DOHH2 (cell line): ENCODE results near the gene CAB39.

ENCODE experiments used
- H3F3A ChIP-seq: fragments of 200-600 bp; sonication (generic), shearing (Covaris generic); 2 replicates; pipeline ENCODE4 v1.6.0; 2016; ENCODE audit warnings: antibody characterized with exemption, mild to moderate bottlenecking; ENCODE audit not compliant: control insufficient read depth, insufficient read depth
- H3K27ac ChIP-seq: fragments of 200-600 bp; sonication (generic); 2 replicates; pipeline ENCODE4 v1.5.1; 2014; ENCODE audit warnings: low read depth, mild to moderate bottlenecking, low read length, moderate library complexity
- H3K27me3 ChIP-seq: fragments of 200-600 bp; sonication (generic); 2 replicates; pipeline ENCODE4 v1.6.1; 2014; ENCODE audit warnings: mild to moderate bottlenecking, low read length, mixed read lengths; ENCODE audit not compliant: control insufficient read depth
- H3K36me3 ChIP-seq: fragments of 200-600 bp; sonication (generic); 2 replicates; pipeline ENCODE4 v1.6.1; 2014; ENCODE audit warnings: mild to moderate bottlenecking, low read length, moderate library complexity, mixed read lengths; ENCODE audit not compliant: control insufficient read depth
- H3K4me1 ChIP-seq: fragments of 200-600 bp; sonication (generic); 2 replicates; pipeline ENCODE4 v1.6.1; 2014; ENCODE audit warnings: mild to moderate bottlenecking, low read length, mixed read lengths; ENCODE audit not compliant: control insufficient read depth
- H3K4me2 ChIP-seq: fragments of 200-600 bp; sonication (generic); 2 replicates; pipeline ENCODE4 v1.6.0; 2014; ENCODE audit warnings: mild to moderate bottlenecking, low read length, moderate library complexity
- H3K4me3 ChIP-seq: fragments of 200-600 bp; sonication (generic); 2 replicates; pipeline ENCODE4 v1.5.1; 2014; ENCODE audit warnings: mild to moderate bottlenecking, low read length, mixed read lengths
- H3K79me2 ChIP-seq: fragments of 200-600 bp; sonication (generic); 2 replicates; pipeline ENCODE4 v1.6.1; 2014; ENCODE audit warnings: mild to moderate bottlenecking, low read length, mixed read lengths; ENCODE audit not compliant: control insufficient read depth
- H3K9me2 ChIP-seq: fragments of 200-600 bp; sonication (generic); replicated peaks from 2 replicates; pipeline ENCODE4 v1.6.1; 2014; ENCODE audit warnings: mild to moderate bottlenecking, low read length, mixed read lengths; ENCODE audit not compliant: control insufficient read depth
- H3K9me3 ChIP-seq: fragments of 200-600 bp; sonication (generic); 2 replicates; pipeline ENCODE4 v1.6.1; 2014; ENCODE audit warnings: antibody characterized with exemption, low read length, mixed read lengths; ENCODE audit not compliant: control insufficient read depth, insufficient read depth
- H4K20me1 ChIP-seq: fragments of 200-600 bp; sonication (generic); 2 replicates; pipeline ENCODE4 v1.6.0; 2014; ENCODE audit warnings: low read depth, mild to moderate bottlenecking, antibody characterized with exemption, low read length, moderate library complexity; ENCODE audit not compliant: control insufficient read depth, insufficient read depth
- EZH2phosphoT487 ChIP-seq: fragments of 200-600 bp; sonication (generic); IDR thresholded peaks from 2 replicates; pipeline ENCODE4 v1.6.1; 2017; ENCODE audit warnings: borderline replicate concordance, mild to moderate bottlenecking, antibody characterized with exemption, low read length, moderate library complexity, mixed read lengths
- TF ChIP-seq, protein P1 (sequence below): fragments of 200-600 bp; sonication (generic); IDR thresholded peaks from one replicate; pipeline ENCODE4 v1.5.1; 2014; ENCODE audit warnings: antibody characterized with exemption, mild to moderate bottlenecking, low read depth, low read length; ENCODE audit not compliant: poor library complexity, severe bottlenecking

Gene CAB39

DNA sequence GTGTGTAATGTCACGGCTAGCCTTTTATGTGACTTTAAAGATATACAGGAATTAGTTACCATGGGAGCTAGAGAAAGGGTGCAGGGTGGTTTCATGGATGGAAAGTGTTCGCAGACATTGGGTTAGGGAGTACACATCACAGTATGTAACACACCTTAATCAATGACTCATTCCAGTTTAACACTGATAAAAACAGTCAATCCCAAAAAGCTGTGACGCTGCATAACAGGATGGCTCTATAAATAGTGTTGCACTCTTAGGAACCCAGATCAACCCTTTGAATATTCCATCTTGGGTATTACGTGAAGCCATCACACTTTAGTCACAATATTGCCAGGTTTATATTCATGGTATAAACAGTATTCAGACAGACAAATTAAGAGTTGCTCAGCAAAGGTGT lies 33.6 kb downstream of the CAB39 start:
- peaks cover 9% of the 10 kb centered on the region; the same call in 1 of the 2 replicates for H3K36me3 ChIP-seq
- H3K9me3 ChIP-seq = no peaks in the 10 kb centered on the region
- H3K4me1 ChIP-seq = no peaks in the 10 kb centered on the region
- H3K27ac ChIP-seq = no peak overlapping the region
- H4K20me1 ChIP-seq = 0 out of 2 replicates have a peak, but pooled peaks cover 6% of the 10 kb centered on the region
- no peaks in the 10 kb centered on the region for H3F3A ChIP-seq
- no peaks in the 10 kb centered on the region for H3K9me2 ChIP-seq
- H3K4me3 ChIP-seq = no peak overlapping the region
- no peak for TF ChIP-seq EZH2phosphoT487
- TF ChIP-seq, protein P1, sequence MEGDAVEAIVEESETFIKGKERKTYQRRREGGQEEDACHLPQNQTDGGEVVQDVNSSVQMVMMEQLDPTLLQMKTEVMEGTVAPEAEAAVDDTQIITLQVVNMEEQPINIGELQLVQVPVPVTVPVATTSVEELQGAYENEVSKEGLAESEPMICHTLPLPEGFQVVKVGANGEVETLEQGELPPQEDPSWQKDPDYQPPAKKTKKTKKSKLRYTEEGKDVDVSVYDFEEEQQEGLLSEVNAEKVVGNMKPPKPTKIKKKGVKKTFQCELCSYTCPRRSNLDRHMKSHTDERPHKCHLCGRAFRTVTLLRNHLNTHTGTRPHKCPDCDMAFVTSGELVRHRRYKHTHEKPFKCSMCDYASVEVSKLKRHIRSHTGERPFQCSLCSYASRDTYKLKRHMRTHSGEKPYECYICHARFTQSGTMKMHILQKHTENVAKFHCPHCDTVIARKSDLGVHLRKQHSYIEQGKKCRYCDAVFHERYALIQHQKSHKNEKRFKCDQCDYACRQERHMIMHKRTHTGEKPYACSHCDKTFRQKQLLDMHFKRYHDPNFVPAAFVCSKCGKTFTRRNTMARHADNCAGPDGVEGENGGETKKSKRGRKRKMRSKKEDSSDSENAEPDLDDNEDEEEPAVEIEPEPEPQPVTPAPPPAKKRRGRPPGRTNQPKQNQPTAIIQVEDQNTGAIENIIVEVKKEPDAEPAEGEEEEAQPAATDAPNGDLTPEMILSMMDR = no peak
- H3K4me2 ChIP-seq = no peak overlapping the region
- H3K27me3 ChIP-seq = no peaks in the 10 kb centered on the region
- peaks cover 62% of the 10 kb centered on the region for H3K79me2 ChIP-seq

DNA sequence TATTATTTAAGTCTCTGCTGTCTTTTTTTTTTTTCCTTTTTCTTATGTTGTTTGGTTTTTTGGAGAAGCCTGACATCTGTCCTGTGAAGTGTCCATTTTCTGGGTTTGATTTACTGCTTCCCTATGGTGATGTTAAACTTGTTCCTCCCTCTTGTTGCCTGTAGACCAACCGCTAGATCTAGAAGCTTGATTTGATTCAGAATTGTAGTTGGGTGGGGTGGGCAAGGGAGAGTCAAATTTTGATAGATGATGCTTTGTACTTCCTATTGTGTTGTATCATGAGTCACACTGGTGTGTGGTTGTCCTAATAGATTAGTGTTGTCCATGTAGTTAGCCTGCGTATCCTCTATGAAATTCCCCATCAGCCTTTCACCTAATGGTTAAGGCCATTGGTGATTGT lies 35.4 kb downstream of the CAB39 start:
- Histone ChIP-seq H3K36me3 (peaks cover 7% of the 10 kb centered on the region; the same call in 1 of the 2 replicates), H3K9me2 (no peaks in the 10 kb centered on the region), H3K27ac (no peak overlapping the region), H3K4me1 (no peaks in the 10 kb centered on the region), H3K9me3 (no peaks in the 10 kb centered on the region), H3F3A (no peaks in the 10 kb centered on the region), H3K27me3 (no peaks in the 10 kb centered on the region), H3K4me3 (no peak overlapping the region), H3K79me2 (peaks cover 68% of the 10 kb centered on the region), H3K4me2 (no peak overlapping the region), H4K20me1 (0 out of 2 replicates have a peak, but pooled peaks cover 6% of the 10 kb centered on the region)
- TF ChIP-seq EZH2phosphoT487 = no peak
- TF ChIP-seq, protein P1 = no peak

DNA sequence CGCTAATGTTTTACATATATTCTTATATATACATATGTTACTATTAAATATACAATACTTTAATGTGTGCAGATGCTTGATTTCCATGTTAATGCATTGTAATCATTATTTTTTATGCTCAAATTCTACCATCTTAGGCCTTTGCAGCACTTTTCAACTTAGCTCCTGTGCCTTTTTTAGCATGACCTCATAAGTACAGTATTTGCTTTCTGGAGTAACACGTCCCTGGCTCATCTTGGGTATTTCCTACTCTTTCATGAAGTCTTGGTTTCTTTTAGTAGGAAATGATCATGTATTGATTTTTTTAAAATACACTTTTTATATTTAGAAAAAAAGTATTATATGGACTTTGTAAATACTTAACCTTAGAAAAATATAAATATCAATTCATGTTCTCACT lies 36.5 kb downstream of the CAB39 start:
- Histone ChIP-seq H4K20me1 (0 out of 2 replicates have a peak, but pooled peaks cover 6% of the 10 kb centered on the region), H3K4me1 (no peaks in the 10 kb centered on the region), H3K36me3 (peaks cover 7% of the 10 kb centered on the region; the same call in 1 of the 2 replicates), H3K9me2 (no peaks in the 10 kb centered on the region), H3K79me2 (peaks cover 73% of the 10 kb centered on the region), H3K4me3 (no peak overlapping the region), H3F3A (no peaks in the 10 kb centered on the region), H3K9me3 (no peaks in the 10 kb centered on the region), H3K4me2 (no peak overlapping the region), H3K27ac (no peak overlapping the region), H3K27me3 (no peaks in the 10 kb centered on the region)
- no peak for TF ChIP-seq EZH2phosphoT487
- TF ChIP-seq, protein P1 = no peak
